RWPE2 (cell line): Measurements from ENCODE around the gene MAP3K4.

Experiments used
- ATAC-seq: fragments of 200-7000 bp; cut with Tn5 transposase; 3 replicates; pipeline ENCODE4 v1.9.1; 2021; ENCODE audit warnings: low read depth
- DNase-seq: peaks from one replicate; pipeline ENCODE4 v3.0.0-alpha.2; 2020; ENCODE audit warnings: low spot score
- H3K27ac ChIP-seq: fragments of 450-650 bp; 2 replicates; pipeline ENCODE4 v1.5.1; 2017; ENCODE audit warnings: mild to moderate bottlenecking; ENCODE audit not compliant: poor library complexity, severe bottlenecking
- H3K27me3 ChIP-seq: fragments of 250-450 bp; sonication (Bioruptor Pico); 2 replicates; pipeline ENCODE4 v1.5.1; 2021; ENCODE audit warnings: mild to moderate bottlenecking, moderate library complexity; ENCODE audit not compliant: insufficient read depth, poor library complexity, severe bottlenecking
- H3K36me3 ChIP-seq: fragments of 250-450 bp; sonication (Bioruptor Pico); 2 replicates; pipeline ENCODE4 v1.5.1; 2020; ENCODE audit warnings: low read depth, mild to moderate bottlenecking, moderate library complexity
- H3K4me1 ChIP-seq: fragments of 250-450 bp; sonication (Bioruptor Pico); 2 replicates; pipeline ENCODE4 v1.5.1; 2021; ENCODE audit warnings: mild to moderate bottlenecking, moderate library complexity; ENCODE audit not compliant: insufficient read depth, poor library complexity, severe bottlenecking
- H3K4me3 ChIP-seq: fragments of 250-450 bp; sonication (Bioruptor Pico); 2 replicates; pipeline ENCODE4 v1.5.1; 2021; ENCODE audit warnings: mild to moderate bottlenecking, moderate library complexity; ENCODE audit not compliant: severe bottlenecking
- H3K9me3 ChIP-seq: fragments of 250-450 bp; sonication (Bioruptor Pico); 2 replicates; pipeline ENCODE4 v1.5.1; 2021; ENCODE audit warnings: mild to moderate bottlenecking, moderate library complexity; ENCODE audit not compliant: severe bottlenecking
- CTCF ChIP-seq: fragments of 450-650 bp; IDR thresholded peaks from one replicate; pipeline ENCODE4 v1.5.1; 2017; ENCODE audit warnings: mild to moderate bottlenecking, moderate library complexity; ENCODE audit not compliant: poor library complexity, severe bottlenecking

Gene MAP3K4

GRCh38 chr6:160963651-160964050, 27.9 kb upstream of the MAP3K4 start:
- Histone ChIP-seq H3K27ac (no peak overlapping the region), H3K27me3 (no peaks in the 10 kb centered on the region), H3K9me3 (no peaks in the 10 kb centered on the region), H3K4me3 (no peak overlapping the region), H3K36me3 (no peaks in the 10 kb centered on the region), H3K4me1 (no peaks in the 10 kb centered on the region)
- no peak for TF ChIP-seq CTCF
- no peak for DNase-seq
- no peak for ATAC-seq

GRCh38 chr6:160965893-160966292, 25.7 kb upstream of the MAP3K4 start:
- H3K4me1 ChIP-seq = no peaks in the 10 kb centered on the region
- no peaks in the 10 kb centered on the region for H3K27me3 ChIP-seq
- TF ChIP-seq CTCF = no peak
- no peak overlapping the region for H3K4me3 ChIP-seq
- H3K27ac ChIP-seq = no peak overlapping the region
- ATAC-seq = no peak
- H3K36me3 ChIP-seq = no peaks in the 10 kb centered on the region
- H3K9me3 ChIP-seq = no peaks in the 10 kb centered on the region
- no peak for DNase-seq

GRCh38 chr6:160966493-160967229, 24.9 kb upstream of the MAP3K4 start:
- Histone ChIP-seq H3K9me3 (no peaks in the 10 kb centered on the region), H3K4me1 (peaks cover under 1% of the 10 kb centered on the region), H3K27ac (no peak overlapping the region), H3K27me3 (no peaks in the 10 kb centered on the region), H3K36me3 (no peaks in the 10 kb centered on the region), H3K4me3 (no peak overlapping the region)
- no peak for ATAC-seq
- DNase-seq = no peak
- TF ChIP-seq CTCF = no peak

GRCh38 chr6:160967351-160967750, 24.2 kb upstream of the MAP3K4 start:
- no peak for TF ChIP-seq CTCF
- ATAC-seq (no peak), DNase-seq (no peak)
- H3K9me3 ChIP-seq = no peaks in the 10 kb centered on the region
- no peak overlapping the region for H3K4me3 ChIP-seq
- H3K27me3 ChIP-seq = no peaks in the 10 kb centered on the region
- H3K4me1 ChIP-seq = peaks cover 5% of the 10 kb centered on the region
- H3K27ac ChIP-seq = no peak overlapping the region
- H3K36me3 ChIP-seq = no peaks in the 10 kb centered on the region

- no peak for TF ChIP-seq CTCF
These were observed 23.7 kb upstream of the MAP3K4 start for GRCh38 chr6:160967833-160968232.

More at GRCh38 chr6:160967833-160968232, 23.7 kb upstream of the MAP3K4 start:
- Histone ChIP-seq H3K27ac (no peak overlapping the region), H3K4me3 (no peak overlapping the region), H3K36me3 (no peaks in the 10 kb centered on the region), H3K9me3 (no peaks in the 10 kb centered on the region), H3K4me1 (peaks cover 8% of the 10 kb centered on the region), H3K27me3 (no peaks in the 10 kb centered on the region)
- no peak for ATAC-seq
- no peak for DNase-seq
